ENCODE data around the gene ATG2B. TPM values are rescaled to one million over a fixed set of nuclear protein-coding genes. Genes with fewer than 3 reads are reported as not detected.

Gene ATG2B
- total and polyA plus RNA-seq, 2 of the 4 experiments (the other 2 are of a cell fraction), result 6.9 to 22.0 TPM

DNA sequence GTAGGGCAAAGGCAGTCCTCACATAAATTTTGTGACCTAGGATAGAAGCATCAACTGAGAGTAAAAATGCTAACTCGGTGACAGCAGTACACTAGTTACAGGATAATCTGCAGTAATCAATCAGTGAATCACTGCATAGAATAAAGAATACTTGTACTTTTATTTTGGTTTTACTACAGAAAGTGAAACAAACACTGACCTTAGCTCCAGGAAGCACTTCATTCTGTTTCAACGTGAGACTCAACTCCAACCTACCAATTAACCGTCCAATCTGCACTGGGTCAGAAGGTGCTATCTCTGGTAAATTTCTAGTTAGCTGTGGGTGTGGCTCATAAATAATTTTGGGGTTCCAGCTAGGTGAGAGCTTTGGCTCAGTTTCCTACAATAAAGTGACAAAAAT lies 21.8 kb downstream of the ATG2B start:
- Histone ChIP-seq H4K91ac (ENCODE audit: insufficient read depth, low read depth, low read length) (no peak overlapping the region), H3K9me3 (ENCODE audit: control insufficient read depth, insufficient read depth, low read length) (no peaks in the 10 kb centered on the region), H2BK20ac (ENCODE audit: low read depth, low read length) (no peak overlapping the region), H3K18ac (ENCODE audit: low read depth, low read length) (no peak overlapping the region), H2AK9ac (replicated peaks; ENCODE audit: low read depth, low read length, poor library complexity) (no peak overlapping the region), H3K4me3 (ENCODE audit: insufficient read depth, low read depth, low read length) (no peak overlapping the region), H3K9me1 (ENCODE audit: insufficient read depth, low read length) (no peaks in the 10 kb centered on the region), H2AK5ac (ENCODE audit: low read depth, low read length) (no peak overlapping the region), H3K4me2 (ENCODE audit: low read depth, low read length) (no peak overlapping the region), H3K36me3 (ENCODE audit: control insufficient read depth, insufficient read depth, low read length) (peaks cover 7% of the 10 kb centered on the region), H3K56ac (ENCODE audit: extremely low read depth, insufficient read depth, low read length) (no peak overlapping the region), H3K4me1 (ENCODE audit: control insufficient read depth, insufficient read depth, low read length) (no peaks in the 10 kb centered on the region), H2BK120ac (ENCODE audit: low read depth, low read length) (no peak overlapping the region), H3K14ac (replicated peaks; ENCODE audit: low read depth, low read length) (no peak overlapping the region), H3K4ac (ENCODE audit: low read depth, low read length) (no peak overlapping the region), H4K20me1 (ENCODE audit: insufficient read depth, low read length) (no peaks in the 10 kb centered on the region), H3K27ac (ENCODE audit: insufficient read depth, low read length) (no peak overlapping the region), H3K9ac (ENCODE audit: low read depth, low read length) (no peak overlapping the region), H2BK5ac (ENCODE audit: low read depth, low read length, poor library complexity, severe bottlenecking) (no peak overlapping the region), H4K8ac (ENCODE audit: low read depth in 2 of 2, low read length in 2 of 2) (no peak overlapping the region), H3K79me1 (ENCODE audit: low read depth in 1 of 2, low read length in 2 of 2) (peaks cover 2 to 7% of the 10 kb centered on the region in 2 experiments; a peak in 2 of 4 replicates), H4K5ac (ENCODE audit: low read depth, low read length) (no peak overlapping the region), H2BK15ac (ENCODE audit: low read depth, low read length) (no peak overlapping the region), H2AFZ (replicated peaks; ENCODE audit: low read length, poor library complexity) (no peak overlapping the region), H3K23ac (ENCODE audit: low read depth, low read length) (no peak overlapping the region), H3K27me3 (ENCODE audit: control insufficient read depth, insufficient read depth, low read length) (no peaks in the 10 kb centered on the region)
- TF ChIP-seq, protein P1, sequence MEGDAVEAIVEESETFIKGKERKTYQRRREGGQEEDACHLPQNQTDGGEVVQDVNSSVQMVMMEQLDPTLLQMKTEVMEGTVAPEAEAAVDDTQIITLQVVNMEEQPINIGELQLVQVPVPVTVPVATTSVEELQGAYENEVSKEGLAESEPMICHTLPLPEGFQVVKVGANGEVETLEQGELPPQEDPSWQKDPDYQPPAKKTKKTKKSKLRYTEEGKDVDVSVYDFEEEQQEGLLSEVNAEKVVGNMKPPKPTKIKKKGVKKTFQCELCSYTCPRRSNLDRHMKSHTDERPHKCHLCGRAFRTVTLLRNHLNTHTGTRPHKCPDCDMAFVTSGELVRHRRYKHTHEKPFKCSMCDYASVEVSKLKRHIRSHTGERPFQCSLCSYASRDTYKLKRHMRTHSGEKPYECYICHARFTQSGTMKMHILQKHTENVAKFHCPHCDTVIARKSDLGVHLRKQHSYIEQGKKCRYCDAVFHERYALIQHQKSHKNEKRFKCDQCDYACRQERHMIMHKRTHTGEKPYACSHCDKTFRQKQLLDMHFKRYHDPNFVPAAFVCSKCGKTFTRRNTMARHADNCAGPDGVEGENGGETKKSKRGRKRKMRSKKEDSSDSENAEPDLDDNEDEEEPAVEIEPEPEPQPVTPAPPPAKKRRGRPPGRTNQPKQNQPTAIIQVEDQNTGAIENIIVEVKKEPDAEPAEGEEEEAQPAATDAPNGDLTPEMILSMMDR (conservative IDR thresholded peaks at IDR 0.05; ENCODE audit: low read depth, low read length), result no peak
- TF ChIP-seq MAZ (IDR thresholded peaks at IDR 0.05; ENCODE audit: borderline replicate concordance, low read depth, low read length), result no peak
- no peak for TF ChIP-seq RAD21 (IDR thresholded peaks at IDR 0.05; ENCODE audit: low read length)
- TF ChIP-seq, protein P2, sequence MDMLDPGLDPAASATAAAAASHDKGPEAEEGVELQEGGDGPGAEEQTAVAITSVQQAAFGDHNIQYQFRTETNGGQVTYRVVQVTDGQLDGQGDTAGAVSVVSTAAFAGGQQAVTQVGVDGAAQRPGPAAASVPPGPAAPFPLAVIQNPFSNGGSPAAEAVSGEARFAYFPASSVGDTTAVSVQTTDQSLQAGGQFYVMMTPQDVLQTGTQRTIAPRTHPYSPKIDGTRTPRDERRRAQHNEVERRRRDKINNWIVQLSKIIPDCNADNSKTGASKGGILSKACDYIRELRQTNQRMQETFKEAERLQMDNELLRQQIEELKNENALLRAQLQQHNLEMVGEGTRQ (IDR thresholded peaks at IDR 0.05; ENCODE audit: low read depth, low read length), result no peak
- TF ChIP-seq FOS (IDR thresholded peaks at IDR 0.05; ENCODE audit: low read depth, low read length), result no peak
- no peak for TF ChIP-seq MXI1 (IDR thresholded peaks at IDR 0.05; ENCODE audit: borderline replicate concordance, low read depth, low read length)
- TF ChIP-seq, protein P3, sequence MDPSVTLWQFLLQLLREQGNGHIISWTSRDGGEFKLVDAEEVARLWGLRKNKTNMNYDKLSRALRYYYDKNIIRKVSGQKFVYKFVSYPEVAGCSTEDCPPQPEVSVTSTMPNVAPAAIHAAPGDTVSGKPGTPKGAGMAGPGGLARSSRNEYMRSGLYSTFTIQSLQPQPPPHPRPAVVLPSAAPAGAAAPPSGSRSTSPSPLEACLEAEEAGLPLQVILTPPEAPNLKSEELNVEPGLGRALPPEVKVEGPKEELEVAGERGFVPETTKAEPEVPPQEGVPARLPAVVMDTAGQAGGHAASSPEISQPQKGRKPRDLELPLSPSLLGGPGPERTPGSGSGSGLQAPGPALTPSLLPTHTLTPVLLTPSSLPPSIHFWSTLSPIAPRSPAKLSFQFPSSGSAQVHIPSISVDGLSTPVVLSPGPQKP (IDR thresholded peaks at IDR 0.05; ENCODE audit: borderline replicate concordance, low read depth, low read length), result no peak
- intact Hi-C loops (cut with micrococcal nuclease) (no loop called here), dilution Hi-C loops (cut with HindIII; ENCODE audit: low sequenced_read_pairs, unreplicated experiment) (no loop called here), in situ Hi-C loops (cut with MboI; ENCODE audit: low sequenced_read_pairs) (no loop called here)
- POLR2A ChIA-PET (ENCODE audit: unreplicated experiment), result no interaction called here
- CTCF ChIA-PET, result interaction anchor here (0.6 to 0.7 kb wide), 2 partner anchors 16 to 207 kb away, joined by 4 to 6 read pairs; no protein-coding TSS in a partner anchor
- no TSS peak for BruUV-seq (replicated peaks)
- WGBS, 2 experiments (ENCODE audit: extremely low coverage in 2 of 2, insufficient read length in 1 of 2), result no CpG with 5 or more reads among the region's 3 CpGs
- DNase-seq (no peak), ATAC-seq (ENCODE audit: low read depth) (no peak)

All from IMR-90 (cell line).